ENCODE measurements around the gene TSPAN18. TPM values are rescaled to one million over a fixed set of nuclear protein-coding genes. Genes with fewer than 3 reads are reported as not detected.
A peak's percentile ranks its signal among the peaks of the same experiment; 100 is the strongest.

The TSPAN18 gene
- total and polyA plus RNA-seq, 8 donors, result 2.1 to 60.3 (median 11.0) TPM

- intact Hi-C loops (cut with DNase I; ENCODE audit: low total_unique reads), result no loop called here
- H3K4me1 ChIP-seq, result peaks cover 0 to 54% (median 11%) of the 10 kb centered on the region in 4 donors
- no peak for DNase-seq
- H3K4me3 ChIP-seq, result no peak overlapping the region
- peak overlapping the region in 1 of 5 donors; percentile 59 for H3K27ac ChIP-seq
- TF ChIP-seq POLR2AphosphoS5 (IDR thresholded peaks at IDR 0.05) (no peak), CTCF (IDR thresholded peaks at IDR 0.05) (no peak), EP300 (IDR thresholded peaks at IDR 0.05) (no peak), POLR2A (IDR thresholded peaks at IDR 0.05) (no peak)
- no peaks in the 10 kb centered on the region for H3K9me3 ChIP-seq
- peaks cover 0 to 9% (median 0%) of the 10 kb centered on the region in 3 donors for H3K27me3 ChIP-seq
- 72 to 85% (median 74%) methylated on average over 3 of the region's 3 CpGs for WGBS, 5 donors
- no peaks in the 10 kb centered on the region for H3K36me3 ChIP-seq
Measured at GRCh38 chr11:44784851-44785250, 58.1 kb downstream of the TSPAN18 start.

GRCh38 chr11:44785856-44786607 lies 59.3 kb downstream of the TSPAN18 start:
- intact Hi-C loops (cut with DNase I; ENCODE audit: low total_unique reads), result no loop called here
- H3K4me3 ChIP-seq, result no peak overlapping the region
- 56 to 64% (median 59%) methylated on average over 7 of the region's 7 CpGs for WGBS, 5 donors
- TF ChIP-seq CTCF (IDR thresholded peaks at IDR 0.05) (no peak), POLR2A (IDR thresholded peaks at IDR 0.05) (no peak), EP300 (IDR thresholded peaks at IDR 0.05) (no peak)
- no peak for DNase-seq
- H3K4me1 ChIP-seq, result peaks cover 0 to 47% (median 10%) of the 10 kb centered on the region in 4 donors
- H3K27me3 ChIP-seq, result peaks cover 0 to 9% (median 0%) of the 10 kb centered on the region in 3 donors
- no peak overlapping the region for H3K27ac ChIP-seq
- H3K36me3 ChIP-seq, result no peaks in the 10 kb centered on the region
- H3K9me3 ChIP-seq, result no peaks in the 10 kb centered on the region

- H3K9me3 ChIP-seq, result no peaks in the 10 kb centered on the region
Measured at GRCh38 chr11:44787070-44787469, 60.3 kb downstream of the TSPAN18 start.

GRCh38 chr11:44787981-44788380 lies 61.2 kb downstream of the TSPAN18 start:
- Histone ChIP-seq H3K36me3 (no peaks in the 10 kb centered on the region), H3K4me1 (peaks cover 0 to 48% (median 11%) of the 10 kb centered on the region in 4 donors), H3K9me3 (no peaks in the 10 kb centered on the region), H3K27ac (no peak overlapping the region), H3K4me3 (no peak overlapping the region), H3K27me3 (peaks cover 0 to 12% (median 0%) of the 10 kb centered on the region in 3 donors)
- WGBS, 5 donors, result 79 to 93% (median 91%) methylated on average over 9 of the region's 9 CpGs
- TF ChIP-seq POLR2AphosphoS5 (IDR thresholded peaks at IDR 0.05) (no peak), POLR2A (IDR thresholded peaks at IDR 0.05) (no peak), CTCF (IDR thresholded peaks at IDR 0.05) (no peak), EP300 (IDR thresholded peaks at IDR 0.05) (no peak)
- DNase-seq, result no peak
- intact Hi-C loops (cut with DNase I; ENCODE audit: low total_unique reads), result no loop called here

More at GRCh38 chr11:44787070-44787469, 60.3 kb downstream of the TSPAN18 start:
- DNase-seq, result no peak
- no peak overlapping the region for H3K4me3 ChIP-seq
- H3K36me3 ChIP-seq, result no peaks in the 10 kb centered on the region
- H3K27me3 ChIP-seq, result peaks cover 0 to 9% (median 0%) of the 10 kb centered on the region in 3 donors
- intact Hi-C loops (cut with DNase I; ENCODE audit: low total_unique reads), result no loop called here
- 80 to 86% (median 86%) methylated on average over 3 of the region's 3 CpGs for WGBS, 5 donors
- peaks cover 0 to 39% (median 8%) of the 10 kb centered on the region in 4 donors for H3K4me1 ChIP-seq
- TF ChIP-seq CTCF (IDR thresholded peaks at IDR 0.05) (no peak), POLR2A (IDR thresholded peaks at IDR 0.05) (no peak), POLR2AphosphoS5 (IDR thresholded peaks at IDR 0.05) (no peak), EP300 (IDR thresholded peaks at IDR 0.05) (no peak)
- H3K27ac ChIP-seq, result no peak overlapping the region

All from stomach (tissue), 9 donors.